T-cell (primary cell): Measurements from ENCODE around the gene TNFAIP2. TPM values are rescaled to one million over a fixed set of nuclear protein-coding genes. Genes with fewer than 3 reads are reported as not detected.

ENCODE experiments used
- ATAC-seq, 4 experiments: fragments of 200-7000 bp in 3 of 4; fragments of 150-1000 bp in 1 of 4; cut with Tn5 transposase; replicated peaks in 1 of 4; 1 replicate in 3 of 4; 2 replicates in 1 of 4; pipeline ENCODE4 v1.10.0; 2021; ENCODE audit warnings: moderate library complexity in 3 of 4, mild to moderate bottlenecking in 2 of 4, moderate number of reproducible peaks in 1 of 4
- CTCF ChIA-PET, 2 donors: fragments of 300-600 bp; sonication (Branson Sonifier 250); formaldehyde crosslinking; loops; one replicate each; lab custom pipeline; 2022; ENCODE audit warnings: antibody characterized with exemption in 2 of 2; lab: Charles Lee
- POLR2A ChIA-PET, 2 donors: fragments of 300-600 bp; sonication (Branson Sonifier 250); formaldehyde crosslinking; loops; one replicate each; lab custom pipeline; 2022; ENCODE audit warnings: antibody characterized with exemption in 2 of 2; lab: Charles Lee
- DNase-seq, 35 experiments: peaks; one replicate each; pipeline versions ENCODE4 v3.0.0 to v3.0.0-alpha.2; 2013 to 2023
- H3K27ac ChIP-seq: one replicate; pipeline ENCODE4 v1.5.1; 2013; ENCODE audit warnings: low read length
- H3K27me3 ChIP-seq, 2 experiments: replicated peaks in 1 of 2; 1 replicate in 1 of 2; 2 replicates in 1 of 2; pipeline versions ENCODE4 v1.6.1 to v1.7.0; 2013; ENCODE audit warnings: low read length in 1 of 2, mixed read lengths in 1 of 2; ENCODE audit not compliant: control insufficient read depth in 2 of 2, insufficient read depth in 2 of 2; ENCODE audit errors: extremely low read depth in 1 of 2
- H3K36me3 ChIP-seq, 2 donors: 1 replicate in 1 of 2; 2 replicates in 1 of 2; pipeline versions ENCODE4 v1.6.1 to v1.7.0; 2013; ENCODE audit warnings: low read length in 1 of 2; ENCODE audit not compliant: control insufficient read depth in 2 of 2, insufficient read depth in 1 of 2; ENCODE audit errors: extremely low read depth in 1 of 2
- H3K4me1 ChIP-seq, 2 experiments: 1 replicate in 1 of 2; 2 replicates in 1 of 2; pipeline versions ENCODE4 v1.6.1 to v1.7.0; 2013; ENCODE audit warnings: low read length in 2 of 2, mixed read lengths in 1 of 2; ENCODE audit not compliant: insufficient read depth in 2 of 2, control insufficient read depth in 1 of 2; ENCODE audit errors: extremely low read depth in 1 of 2
- H3K4me3 ChIP-seq, 2 donors: 1 replicate in 1 of 2; 2 replicates in 1 of 2; pipeline versions ENCODE4 v1.5.1 to v1.7.0; 2013; ENCODE audit warnings: mild to moderate bottlenecking in 2 of 2, low read length in 1 of 2, moderate library complexity in 1 of 2; ENCODE audit not compliant: control insufficient read depth in 1 of 2; ENCODE audit errors: extremely low read depth in 1 of 2
- H3K9me3 ChIP-seq: 2 replicates; pipeline ENCODE4 v1.7.0; 2013
- H3K27ac Mint-ChIP-seq, 2 donors: one replicate each; pipeline ENCODE4 v1.8.0; 2020 to 2021; ENCODE audit warnings: mild to moderate bottlenecking in 2 of 2, mixed read lengths in 2 of 2
- H3K27me3 Mint-ChIP-seq, 2 donors: one replicate each; pipeline ENCODE4 v1.8.0; 2021 to 2022; ENCODE audit warnings: mixed read lengths in 2 of 2
- H3K36me3 Mint-ChIP-seq: one replicate; pipeline ENCODE4 v1.8.0; 2021; ENCODE audit warnings: mixed read lengths
- H3K4me1 Mint-ChIP-seq, 3 donors: one replicate each; pipeline ENCODE4 v1.8.0; 2020 to 2022; ENCODE audit warnings: mixed read lengths in 3 of 3, mild to moderate bottlenecking in 1 of 3
- H3K4me3 Mint-ChIP-seq, 3 donors: one replicate each; pipeline ENCODE4 v1.8.0; 2020 to 2022; ENCODE audit warnings: mild to moderate bottlenecking in 3 of 3, mixed read lengths in 3 of 3, moderate library complexity in 3 of 3
- H3K9me3 Mint-ChIP-seq, 3 donors: one replicate each; pipeline ENCODE4 v1.8.0; 2020 to 2022; ENCODE audit warnings: mixed read lengths in 3 of 3
- WGBS: methylation state at CpG from one replicate; pipeline ENCODE4 v1.1.5; 2013; ENCODE audit warnings: missing lambda C conversion rate; ENCODE audit not compliant: insufficient coverage; 5-methylcytosine and 5-hydroxymethylcytosine counted together
- total RNA-seq, 35 experiments: library from RNA in 6 of 35; stranded (reverse) in 6 of 35; fragments of 120-200 nt in 1 of 35; gene quantifications; one replicate each; pipeline versions ENCODE4 v1.2.1 to v1.2.4 and lab custom pipeline; 2013 to 2026

Gene TNFAIP2
- total RNA-seq, 5 donors from 2014 or later (not counting 1 experiment from before 2014, with no cell fraction given), result 0.93 to 2.1 (median 1.0) TPM

- Histone ChIP-seq H3K4me3 (no peak overlapping the region), H3K27ac (no peak overlapping the region), H3K4me1 (no peaks in the 10 kb centered on the region), H3K27me3 (peaks cover 0 to 46% of the 10 kb centered on the region in 2 experiments), H3K9me3 (no peaks in the 10 kb centered on the region), H3K36me3 (no peaks in the 10 kb centered on the region)
- Mint-ChIP-seq H3K27me3 (peaks cover 34 to 61% of the 10 kb centered on the region in 2 donors), H3K4me3 (no peak overlapping the region), H3K4me1 (peaks cover 0 to 6% (median 5%) of the 10 kb centered on the region in 3 donors), H3K27ac (no peak overlapping the region), H3K9me3 (no peaks in the 10 kb centered on the region), H3K36me3 (no peaks in the 10 kb centered on the region)
- CTCF ChIA-PET, result no interaction called here
- POLR2A ChIA-PET, result no interaction called here
- ATAC-seq (no peak), DNase-seq (no peak)
- WGBS, result 79% methylated on average over 2 of the region's 4 CpGs
These were observed 18.8 kb downstream of the TNFAIP2 start for GRCh38 chr14:103142026-103142425.

GRCh38 chr14:103142721-103143302, 19.6 kb downstream of the TNFAIP2 start:
- Histone ChIP-seq H3K27me3 (peaks cover 0 to 41% of the 10 kb centered on the region in 2 experiments), H3K4me1 (no peaks in the 10 kb centered on the region), H3K9me3 (no peaks in the 10 kb centered on the region), H3K27ac (no peak overlapping the region), H3K4me3 (no peak overlapping the region), H3K36me3 (no peaks in the 10 kb centered on the region)
- WGBS, result 55% methylated on average over 4 of the region's 5 CpGs
- DNase-seq (no peak), ATAC-seq (no peak)
- Mint-ChIP-seq H3K27ac (no peak overlapping the region), H3K4me1 (peaks cover 0 to 6% (median 5%) of the 10 kb centered on the region in 3 donors), H3K9me3 (no peaks in the 10 kb centered on the region), H3K36me3 (no peaks in the 10 kb centered on the region), H3K4me3 (no peak overlapping the region), H3K27me3 (peaks cover 34 to 61% of the 10 kb centered on the region in 2 donors)
- CTCF ChIA-PET, result no interaction called here
- POLR2A ChIA-PET, result no interaction called here

DNA sequence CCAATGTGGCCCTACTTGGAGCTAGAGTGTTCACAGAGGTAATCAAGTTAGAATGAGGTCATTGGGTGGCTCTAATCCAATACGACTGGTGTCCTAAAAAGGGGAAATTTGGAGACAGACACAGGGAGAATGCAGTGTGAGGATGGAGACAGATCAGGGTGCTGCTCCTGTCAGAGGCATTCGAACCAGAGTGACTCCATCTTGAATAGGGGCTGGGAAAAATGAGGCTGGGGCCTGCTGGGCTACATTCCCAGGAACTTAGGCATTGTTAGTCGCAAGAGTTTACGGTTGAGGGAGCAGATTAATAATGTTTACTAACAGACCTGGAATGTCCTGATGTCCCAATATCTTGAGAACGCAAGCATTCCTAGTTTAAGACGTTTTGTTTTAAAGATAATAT, 20.2 kb downstream of the TNFAIP2 start:
- H3K27ac Mint-ChIP-seq, result no peak overlapping the region
- H3K4me1 Mint-ChIP-seq, result peaks cover 0 to 6% (median 5%) of the 10 kb centered on the region in 3 donors
- ATAC-seq (no peak), DNase-seq (no peak)
- no peaks in the 10 kb centered on the region for H3K9me3 Mint-ChIP-seq
- H3K27me3 ChIP-seq, result peaks cover 0 to 40% of the 10 kb centered on the region in 2 experiments
- ChIA-PET CTCF (no interaction called here), POLR2A (no interaction called here)
- no peak overlapping the region for H3K27ac ChIP-seq
- WGBS, result 78% methylated on average over 4 of the region's 6 CpGs
- no peaks in the 10 kb centered on the region for H3K9me3 ChIP-seq
- no peak overlapping the region for H3K4me3 Mint-ChIP-seq
- H3K27me3 Mint-ChIP-seq, result peaks cover 34 to 65% of the 10 kb centered on the region in 2 donors
- H3K36me3 Mint-ChIP-seq, result no peaks in the 10 kb centered on the region
- no peaks in the 10 kb centered on the region for H3K4me1 ChIP-seq
- H3K36me3 ChIP-seq, result no peaks in the 10 kb centered on the region
- no peak overlapping the region for H3K4me3 ChIP-seq

- POLR2A ChIA-PET, result no interaction called here
These were observed 20.8 kb downstream of the TNFAIP2 start for GRCh38 chr14:103144085-103144484.

DNA sequence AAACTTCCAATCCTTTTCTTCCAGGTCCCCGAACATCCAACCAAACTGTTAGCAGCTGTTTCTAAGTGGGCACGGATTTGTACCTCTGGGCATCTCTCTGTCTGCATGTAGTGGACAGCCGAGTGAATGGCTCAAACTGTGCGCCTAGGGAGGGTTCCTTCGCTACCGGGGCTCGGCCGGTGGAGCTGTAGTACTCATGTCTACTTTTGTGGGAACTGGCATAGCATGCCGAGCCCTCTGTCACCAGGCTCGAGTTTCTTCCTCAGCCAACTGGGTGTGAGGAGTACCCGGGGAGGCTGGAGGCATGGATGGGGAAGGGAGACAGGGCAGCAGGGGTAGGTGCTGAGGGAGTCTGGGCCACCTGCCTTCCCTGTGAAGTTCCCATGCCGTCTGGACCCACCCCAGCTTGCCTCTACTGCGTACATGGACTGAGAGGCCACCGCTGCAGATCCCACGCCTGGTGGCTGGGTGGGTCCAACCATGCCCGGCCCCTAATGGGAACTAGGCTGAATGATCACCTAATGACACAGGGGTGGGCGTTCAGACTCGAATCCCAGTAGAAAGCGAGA, 23.0 kb downstream of the TNFAIP2 start:
- WGBS, result 85% methylated on average over 17 of the region's 19 CpGs
- no peak overlapping the region for H3K4me3 Mint-ChIP-seq
- no peaks in the 10 kb centered on the region for H3K9me3 ChIP-seq

More at GRCh38 chr14:103144085-103144484, 20.8 kb downstream of the TNFAIP2 start:
- Mint-ChIP-seq H3K27me3 (peaks cover 33 to 67% of the 10 kb centered on the region in 2 donors), H3K4me1 (peaks cover 0 to 6% (median 5%) of the 10 kb centered on the region in 3 donors), H3K9me3 (no peaks in the 10 kb centered on the region), H3K36me3 (no peaks in the 10 kb centered on the region), H3K27ac (no peak overlapping the region), H3K4me3 (no peak overlapping the region)
- no CpG with 5 or more reads among the region's 4 CpGs for WGBS
- Histone ChIP-seq H3K27ac (no peak overlapping the region), H3K36me3 (no peaks in the 10 kb centered on the region), H3K4me1 (no peaks in the 10 kb centered on the region), H3K9me3 (no peaks in the 10 kb centered on the region), H3K4me3 (no peak overlapping the region), H3K27me3 (peaks cover 0 to 40% of the 10 kb centered on the region in 2 experiments)
- ATAC-seq (no peak), DNase-seq (no peak)
- CTCF ChIA-PET, result no interaction called here

GRCh38 chr14:103149351-103150237, 26.3 kb downstream of the TNFAIP2 start:
- Histone ChIP-seq H3K36me3 (no peaks in the 10 kb centered on the region), H3K9me3 (no peaks in the 10 kb centered on the region), H3K27ac (no peak overlapping the region), H3K27me3 (peaks cover 0 to 30% of the 10 kb centered on the region in 2 experiments), H3K4me1 (no peaks in the 10 kb centered on the region), H3K4me3 (no peak overlapping the region)
- no peaks in the 10 kb centered on the region for H3K9me3 Mint-ChIP-seq
- 88% methylated on average over 7 of the region's 10 CpGs for WGBS
- ChIA-PET CTCF (interaction anchor here in 1 of 2 donors (0.7 kb wide), 1 partner anchor 45 kb away, joined by 9 read pairs; no protein-coding TSS in a partner anchor), POLR2A (interaction anchor here (0.6 to 0.7 kb wide), 2 partner anchors 13 to 145 kb away, joined by 3 to 6 read pairs; no protein-coding TSS in a partner anchor)
- no peak overlapping the region for H3K4me3 Mint-ChIP-seq
- H3K36me3 Mint-ChIP-seq, result no peaks in the 10 kb centered on the region
- peaks cover 7 to 29% of the 10 kb centered on the region in 2 donors for H3K27me3 Mint-ChIP-seq
- H3K4me1 Mint-ChIP-seq, result no peaks in the 10 kb centered on the region
- H3K27ac Mint-ChIP-seq, result no peak overlapping the region
- no peak for DNase-seq
- ATAC-seq, result no peak

More for the DNA sequence above, 23.0 kb downstream of the TNFAIP2 start:
- Mint-ChIP-seq H3K4me1 (peaks cover 0 to under 1% (median 0%) of the 10 kb centered on the region in 3 donors), H3K36me3 (no peaks in the 10 kb centered on the region), H3K27me3 (peaks cover 30 to 55% of the 10 kb centered on the region in 2 donors), H3K27ac (no peak overlapping the region), H3K9me3 (no peaks in the 10 kb centered on the region)
- no peak for DNase-seq
- ChIA-PET POLR2A (no interaction called here), CTCF (no interaction called here)
- no peaks in the 10 kb centered on the region for H3K36me3 ChIP-seq
- no peak overlapping the region for H3K4me3 ChIP-seq
- H3K4me1 ChIP-seq, result no peaks in the 10 kb centered on the region
- peaks cover 0 to 39% of the 10 kb centered on the region in 2 experiments for H3K27me3 ChIP-seq
- H3K27ac ChIP-seq, result no peak overlapping the region
- ATAC-seq, result no peak
